ENCODE measurements around the gene SLC13A5.
"Not testable (repeated sequence)": the region's sequence is repeated elsewhere in the genome, so short reads cannot be mapped to it uniquely, and the experiment has no call there.

The SLC13A5 gene

GRCh38 chr17:6683081-6683684 is 30.0 kb downstream of the SLC13A5 start:
- no peak for FAIRE-seq

GRCh38 chr17:6682339-6682738 is 30.8 kb downstream of the SLC13A5 start:
- no peak for FAIRE-seq

- no peak for FAIRE-seq
These were observed 31.5 kb downstream of the SLC13A5 start for GRCh38 chr17:6681671-6682070.

- no peak for FAIRE-seq
These were observed 32.0 kb downstream of the SLC13A5 start for GRCh38 chr17:6681176-6681575.

- no peak for FAIRE-seq
These were observed 33.9 kb downstream of the SLC13A5 start for GRCh38 chr17:6679241-6679640.

- no peak for FAIRE-seq
These were observed 35.2 kb downstream of the SLC13A5 start for GRCh38 chr17:6677946-6678345.

GRCh38 chr17:6677158-6677831 is 35.9 kb downstream of the SLC13A5 start:
- no peak for FAIRE-seq

GRCh38 chr17:6676802-6677157 is 36.4 kb downstream of the SLC13A5 start:
- no peak for FAIRE-seq

GRCh38 chr17:6675201-6675825 is 37.9 kb downstream of the SLC13A5 start:
- FAIRE-seq, result no peak

GRCh38 chr17:6674586-6674985 is 38.6 kb downstream of the SLC13A5 start:
- FAIRE-seq, result no peak

GRCh38 chr17:6671431-6671830 is 41.7 kb downstream of the SLC13A5 start:
- FAIRE-seq, result no peak

GRCh38 chr17:6670999-6671398 is 42.2 kb downstream of the SLC13A5 start:
- FAIRE-seq, result no peak

GRCh38 chr17:6670571-6670970 is 42.6 kb downstream of the SLC13A5 start:
- FAIRE-seq, result no peak

GRCh38 chr17:6669479-6670212 is 43.5 kb downstream of the SLC13A5 start:
- FAIRE-seq, result no peak

- FAIRE-seq, result no peak
These were observed 44.3 kb downstream of the SLC13A5 start for GRCh38 chr17:6668727-6669425.

GRCh38 chr17:6668219-6668618 is 45.0 kb downstream of the SLC13A5 start:
- no peak for FAIRE-seq

- no peak for FAIRE-seq
These were observed 45.7 kb downstream of the SLC13A5 start for GRCh38 chr17:6667516-6667915.

GRCh38 chr17:6666557-6666956 is 46.6 kb downstream of the SLC13A5 start:
- FAIRE-seq, result no peak

- FAIRE-seq, result peak; percentile 57
These were observed 47.1 kb downstream of the SLC13A5 start for GRCh38 chr17:6666077-6666521.

GRCh38 chr17:6663200-6663599 is 50.0 kb downstream of the SLC13A5 start:
- not testable (repeated sequence) for FAIRE-seq

GRCh38 chr17:6661464-6661848 is 51.7 kb downstream of the SLC13A5 start:
- no peak for FAIRE-seq

GRCh38 chr17:6660805-6661463 is 52.2 kb downstream of the SLC13A5 start:
- FAIRE-seq, result no peak
